BLaER1 (cell line): ENCODE results near the gene ACTN4.
"Not testable (repeated sequence)": the region's sequence is repeated elsewhere in the genome, so short reads cannot be mapped to it uniquely, and the experiment has no call there.

Source experiments
- H3K27ac ChIP-seq: shearing (Covaris generic); formaldehyde crosslinking; 2 replicates; pipeline ENCODE4 v1.8.1; 2022
- H3K27me3 ChIP-seq: shearing (Covaris generic); formaldehyde crosslinking; 2 replicates; pipeline ENCODE4 v1.8.1; 2022
- H3K36me3 ChIP-seq: shearing (Covaris generic); formaldehyde crosslinking; 2 replicates; pipeline ENCODE4 v1.8.1; 2022
- H3K4me1 ChIP-seq: shearing (Covaris generic); formaldehyde crosslinking; 2 replicates; pipeline ENCODE4 v1.8.1; 2022
- H3K4me2 ChIP-seq: shearing (Covaris generic); formaldehyde crosslinking; 2 replicates; pipeline ENCODE4 v1.8.1; 2022
- H3K4me3 ChIP-seq: shearing (Covaris generic); formaldehyde crosslinking; 2 replicates; pipeline ENCODE4 v1.8.1; 2022
- H3K9ac ChIP-seq: shearing (Covaris generic); formaldehyde crosslinking; 2 replicates; pipeline ENCODE4 v1.8.1; 2022
- H3K9me3 ChIP-seq: shearing (Covaris generic); formaldehyde crosslinking; 2 replicates; pipeline ENCODE4 v1.8.1; 2022
- H4K20me1 ChIP-seq: shearing (Covaris generic); formaldehyde crosslinking; 2 replicates; pipeline ENCODE4 v1.8.1; 2022
- Cebpa-rat ChIP-seq: shearing (Covaris generic); IDR thresholded peaks from 2 replicates; pipeline ENCODE4 v1.8.1; 2022

ACTN4 gene

GRCh38 chr19:38759590-38760003, 112.1 kb downstream of the ACTN4 start:
- peaks cover 15% of the 10 kb centered on the region for H3K4me1 ChIP-seq
- H3K27me3 ChIP-seq: no peaks in the 10 kb centered on the region
- H3K4me3 ChIP-seq: no peak overlapping the region
- no peak overlapping the region for H3K9ac ChIP-seq
- no peak for TF ChIP-seq Cebpa-rat
- no peak overlapping the region for H3K4me2 ChIP-seq
- H3K36me3 ChIP-seq: no peaks in the 10 kb centered on the region
- no peaks in the 10 kb centered on the region for H3K9me3 ChIP-seq
- no peaks in the 10 kb centered on the region for H4K20me1 ChIP-seq
- H3K27ac ChIP-seq: no peak overlapping the region

DNA sequence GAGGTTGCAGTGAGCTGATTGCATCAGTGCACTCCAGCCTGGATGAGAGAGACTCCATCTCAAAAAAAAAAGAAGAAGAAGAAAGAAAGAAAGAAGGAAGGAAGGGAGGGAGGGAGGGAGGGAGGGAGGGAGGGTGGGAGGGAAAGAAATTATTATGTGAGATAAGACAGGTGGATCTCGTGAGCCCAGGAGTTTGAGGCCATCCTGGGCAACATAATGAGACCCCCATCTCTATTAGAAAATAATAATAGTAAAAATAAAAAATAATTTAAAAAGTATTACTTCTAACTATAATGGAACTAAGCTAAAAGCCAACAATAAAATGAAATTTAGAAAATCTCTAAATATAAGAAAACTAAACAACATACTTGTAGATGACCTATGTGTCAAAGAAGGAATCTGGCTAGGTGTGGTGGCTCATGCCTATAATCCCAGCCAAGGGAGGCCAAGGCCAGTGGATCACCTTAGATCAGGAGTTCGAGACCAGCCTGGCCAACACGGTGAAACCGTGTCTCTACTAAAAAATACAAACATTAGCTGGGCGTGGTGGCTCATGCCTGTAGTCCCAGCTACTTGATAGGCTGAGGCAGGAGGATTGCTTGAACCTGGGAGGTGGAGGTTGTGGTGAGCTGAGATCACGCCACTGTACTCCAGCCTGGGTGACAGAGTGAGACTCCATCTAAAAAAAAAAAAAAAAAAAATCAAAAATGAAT, 113.5 kb downstream of the ACTN4 start:
- not testable (repeated sequence) for H4K20me1 ChIP-seq, H3K27ac ChIP-seq, H3K4me2 ChIP-seq, H3K9ac ChIP-seq, H3K4me3 ChIP-seq, H3K27me3 ChIP-seq, H3K36me3 ChIP-seq, H3K9me3 ChIP-seq
- peaks cover 15% of the 10 kb centered on the region for H3K4me1 ChIP-seq

GRCh38 chr19:38761884-38762389, 114.5 kb downstream of the ACTN4 start:
- peaks cover 15% of the 10 kb centered on the region for H3K4me1 ChIP-seq
- not testable (repeated sequence) for H3K36me3 ChIP-seq, H3K27me3 ChIP-seq, H3K27ac ChIP-seq, H3K4me3 ChIP-seq, H4K20me1 ChIP-seq, H3K4me2 ChIP-seq, H3K9ac ChIP-seq, H3K9me3 ChIP-seq

DNA sequence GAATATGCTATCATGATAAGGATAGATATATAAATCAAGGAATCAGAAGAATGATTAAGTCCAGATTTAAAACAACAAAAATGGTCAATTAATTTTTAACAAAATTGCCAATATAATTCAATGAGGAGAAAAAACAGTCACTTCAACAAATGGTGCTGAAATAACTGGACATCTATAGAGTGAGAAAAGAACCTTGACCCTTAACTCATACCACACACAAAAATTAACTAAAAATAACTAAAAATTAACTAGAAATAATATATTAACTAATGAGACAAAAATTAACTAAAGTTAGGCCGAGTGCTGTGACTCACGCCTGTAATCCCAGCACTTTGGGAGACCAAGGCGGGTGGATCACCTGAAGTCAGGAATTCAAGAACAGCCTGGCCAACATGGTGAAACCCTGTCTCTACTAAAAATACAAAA, 116.4 kb downstream of the ACTN4 start:
- Histone ChIP-seq H3K9ac (no peak overlapping the region), H3K27ac (no peak overlapping the region), H3K4me2 (no peak overlapping the region), H3K9me3 (no peaks in the 10 kb centered on the region), H4K20me1 (no peaks in the 10 kb centered on the region), H3K27me3 (no peaks in the 10 kb centered on the region), H3K4me1 (peaks cover 16% of the 10 kb centered on the region), H3K4me3 (no peak overlapping the region), H3K36me3 (no peaks in the 10 kb centered on the region)
- TF ChIP-seq Cebpa-rat: no peak

DNA sequence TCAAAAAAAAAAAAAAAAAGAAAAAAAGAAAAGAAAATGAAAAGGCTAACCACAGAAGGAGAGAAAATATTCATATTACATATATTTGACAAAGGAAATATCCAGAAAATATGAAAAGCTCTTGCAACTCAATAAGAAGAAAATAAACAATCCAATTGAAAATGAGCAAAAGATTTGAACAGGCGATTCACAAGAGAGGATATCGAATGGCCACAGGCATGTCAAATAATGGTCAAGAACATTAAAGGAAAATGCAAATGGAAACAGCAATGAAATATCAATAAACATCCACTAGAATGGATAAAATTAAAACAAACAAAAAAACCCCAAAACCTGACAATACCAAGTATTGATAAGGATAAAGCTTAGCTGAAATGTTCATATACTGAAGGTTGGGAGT, 117.8 kb downstream of the ACTN4 start:
- no peaks in the 10 kb centered on the region for H4K20me1 ChIP-seq
- no peak overlapping the region for H3K4me2 ChIP-seq
- 0 out of 2 replicates have a peak, but pooled peaks cover 3% of the 10 kb centered on the region for H3K27me3 ChIP-seq
- TF ChIP-seq Cebpa-rat: no peak
- peaks cover 30% of the 10 kb centered on the region for H3K4me1 ChIP-seq
- H3K27ac ChIP-seq: no peak overlapping the region
- H3K9me3 ChIP-seq: no peaks in the 10 kb centered on the region
- H3K36me3 ChIP-seq: no peaks in the 10 kb centered on the region
- no peak overlapping the region for H3K9ac ChIP-seq
- H3K4me3 ChIP-seq: no peak overlapping the region

- Histone ChIP-seq H3K9ac (no peak overlapping the region), H4K20me1 (no peaks in the 10 kb centered on the region), H3K27me3 (0 out of 2 replicates have a peak, but pooled peaks cover 3% of the 10 kb centered on the region), H3K4me3 (no peak overlapping the region), H3K27ac (no peak overlapping the region), H3K4me2 (no peak overlapping the region), H3K36me3 (no peaks in the 10 kb centered on the region), H3K9me3 (no peaks in the 10 kb centered on the region), H3K4me1 (peaks cover 26% of the 10 kb centered on the region)
- TF ChIP-seq Cebpa-rat: no peak
Observed at GRCh38 chr19:38766276-38767047, 119.0 kb downstream of the ACTN4 start.

DNA sequence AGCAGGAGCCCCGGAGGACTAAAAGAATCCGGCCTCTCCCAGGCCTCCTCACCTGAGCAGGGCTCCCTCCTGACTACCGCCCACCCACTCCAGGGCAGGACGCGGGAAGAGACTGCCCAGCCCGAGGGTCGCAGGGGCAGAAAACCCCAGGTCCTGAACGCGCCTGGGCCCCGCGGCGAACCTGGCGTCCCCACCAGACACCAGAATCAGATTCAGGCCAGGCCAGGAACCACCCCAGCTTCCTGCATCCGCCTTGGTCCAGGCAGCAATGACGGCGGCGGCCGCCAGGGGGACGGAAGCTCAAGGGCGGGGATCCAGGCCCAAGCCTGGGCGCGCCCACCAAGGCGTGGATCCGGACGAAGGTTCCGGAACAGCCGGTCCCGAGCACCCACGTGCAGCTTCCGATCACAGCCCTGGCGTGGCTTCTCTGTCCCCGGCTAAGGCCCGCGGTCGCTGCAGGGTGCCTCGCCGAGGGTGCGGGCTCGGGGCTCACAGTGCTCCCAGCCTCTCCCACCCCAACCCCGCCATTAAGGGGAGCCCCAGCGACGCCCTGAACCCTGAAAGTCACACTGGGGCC, 122.3 kb downstream of the ACTN4 start:
- Histone ChIP-seq H3K9ac (peak overlapping the region; percentile 81), H3K4me1 (peaks cover 16% of the 10 kb centered on the region), H3K9me3 (no peaks in the 10 kb centered on the region), H3K36me3 (no peaks in the 10 kb centered on the region), H3K4me2 (peak overlapping the region; percentile 82), H4K20me1 (no peaks in the 10 kb centered on the region), H3K27me3 (0 out of 2 replicates have a peak, but pooled peaks cover 3% of the 10 kb centered on the region), H3K4me3 (peak overlapping the region; percentile 63), H3K27ac (peak overlapping the region; percentile 90)
- no peak for TF ChIP-seq Cebpa-rat

- Histone ChIP-seq H3K27ac (peak overlapping the region; percentile 90), H3K4me1 (peaks cover 16% of the 10 kb centered on the region), H3K4me2 (peak overlapping the region; percentile 82)
Observed at GRCh38 chr19:38770228-38770948, 122.9 kb downstream of the ACTN4 start.

GRCh38 chr19:38770949-38771275, 123.5 kb downstream of the ACTN4 start:
- H4K20me1 ChIP-seq, H3K36me3 ChIP-seq, H3K9ac ChIP-seq, H3K4me3 ChIP-seq, H3K4me2 ChIP-seq, H3K9me3 ChIP-seq, H3K27ac ChIP-seq, H3K27me3 ChIP-seq: not testable (repeated sequence)
- H3K4me1 ChIP-seq: peaks cover 16% of the 10 kb centered on the region

More at GRCh38 chr19:38770228-38770948, 122.9 kb downstream of the ACTN4 start:
- H3K9me3 ChIP-seq, H3K27me3 ChIP-seq, H4K20me1 ChIP-seq, H3K36me3 ChIP-seq: not testable (repeated sequence)
- Histone ChIP-seq H3K4me3 (peak overlapping the region; percentile 63), H3K9ac (peak overlapping the region; percentile 81)

GRCh38 chr19:38771569-38771968, 124.1 kb downstream of the ACTN4 start:
- H3K27me3 ChIP-seq, H3K4me2 ChIP-seq, H4K20me1 ChIP-seq, H3K36me3 ChIP-seq, H3K9me3 ChIP-seq, H3K4me3 ChIP-seq, H3K27ac ChIP-seq, H3K9ac ChIP-seq: not testable (repeated sequence)
- peaks cover 16% of the 10 kb centered on the region for H3K4me1 ChIP-seq
